NB4 (cell line): Measurements from ENCODE around the gene JCAD.

Experiments
- CTCF ChIP-seq: IDR thresholded peaks from one replicate; pipeline ENCODE4 v1.5.1; 2012; ENCODE audit warnings: low read depth, low read length
- MAX ChIP-seq: IDR thresholded peaks from 2 replicates; pipeline ENCODE4 v1.6.1; 2011; ENCODE audit warnings: low read depth, low read length
- MYC ChIP-seq: IDR thresholded peaks from 2 replicates; pipeline ENCODE4 v1.6.1; 2011; ENCODE audit warnings: low read depth, low read length
- POLR2A ChIP-seq: IDR thresholded peaks from 2 replicates; pipeline ENCODE4 v1.6.1; 2011; ENCODE audit warnings: mild to moderate bottlenecking; ENCODE audit not compliant: insufficient read length; ENCODE audit errors: extremely low read depth

GRCh38 chr10:30028006-30028737 lies 31.2 kb downstream of the JCAD start:
- TF ChIP-seq CTCF, result no peak
- TF ChIP-seq MAX, result no peak
- no peak for TF ChIP-seq POLR2A
- no peak for TF ChIP-seq MYC
